Upper lobe of right lung (tissue), 1 donor: Measurements from ENCODE around the gene MYH9. TPM values are rescaled to one million over a fixed set of nuclear protein-coding genes. Genes with fewer than 3 reads are reported as not detected.
"Not testable (repeated sequence)": the region's sequence is repeated elsewhere in the genome, so short reads cannot be mapped to it uniquely, and the experiment has no call there.

Experiments used
- ATAC-seq: fragments of 200-7000 bp; cut with Tn5 transposase; one replicate; pipeline ENCODE4 v1.9.1; 2020; ENCODE audit warnings: mild to moderate bottlenecking, moderate library complexity
- DNase-seq: peaks from one replicate; pipeline ENCODE4 v3.0.0-alpha.2; 2020
- H3K27ac ChIP-seq: fragments of 200-600 bp; one replicate; pipeline ENCODE4 v1.8.0; 2022
- H3K27me3 ChIP-seq: fragments of 200-600 bp; one replicate; pipeline ENCODE4 v1.8.0; 2022; ENCODE audit warnings: mild to moderate bottlenecking
- H3K36me3 ChIP-seq: fragments of 200-600 bp; one replicate; pipeline ENCODE4 v1.8.0; 2022
- H3K4me1 ChIP-seq: fragments of 200-600 bp; one replicate; pipeline ENCODE4 v1.8.0; 2022
- H3K4me3 ChIP-seq: fragments of 200-600 bp; one replicate; pipeline ENCODE4 v1.8.0; 2022; ENCODE audit warnings: mild to moderate bottlenecking
- H3K9me3 ChIP-seq: fragments of 200-600 bp; one replicate; pipeline ENCODE4 v1.8.0; 2022
- intact Hi-C: fragments of 100-400 bp; cut with DNase I; formaldehyde crosslinking; loops from one replicate; pipeline ENCODE4 v1.11.0; 2022
- total RNA-seq: library from RNA; stranded (reverse); fragmentation: NEBNext Ultra II Directional; extraction: Animal tissue kit (Norgen Biotek cat#: 25700); gene quantifications from one replicate; pipeline ENCODE4 v1.2.1, GENCODE V29; 2021
- TF ChIP-seq, protein P1 (sequence below): fragments of 200-600 bp; IDR thresholded peaks from one replicate; pipeline ENCODE4 v1.8.0; 2022; ENCODE audit warnings: antibody characterized with exemption
- donor health status: DM: no; HTN: yes; CAD: no; lungs with severe emphysema.

The MYH9 gene
- total RNA-seq, 1 donor from 2014 or later = 842 TPM

DNA sequence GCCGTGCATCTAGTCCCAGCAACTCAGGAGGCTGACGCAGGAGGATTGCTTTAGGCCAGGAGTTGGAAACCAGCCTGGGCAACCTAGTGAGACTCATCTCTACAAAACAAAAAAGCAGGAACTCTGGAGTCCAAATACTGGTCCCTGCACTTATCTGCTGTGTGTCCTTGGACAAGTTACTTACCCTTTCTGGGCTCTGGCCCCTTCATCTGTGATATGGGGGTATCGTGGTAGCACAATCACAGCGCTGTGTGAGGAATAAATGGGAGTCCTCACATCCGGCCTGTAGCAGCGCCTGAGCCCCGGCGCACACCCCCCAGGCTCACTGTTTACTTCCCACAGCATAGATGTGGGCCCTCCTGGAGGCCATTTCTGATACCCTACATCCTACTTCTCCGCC, 44.2 kb upstream of the MYH9 start:
- intact Hi-C loops = no loop called here
- Histone ChIP-seq H3K4me1 (peaks cover 36% of the 10 kb centered on the region), H3K4me3 (no peak overlapping the region), H3K36me3 (no peaks in the 10 kb centered on the region), H3K27ac (peak overlapping the region; percentile 36), H3K9me3 (no peaks in the 10 kb centered on the region), H3K27me3 (no peaks in the 10 kb centered on the region)
- DNase-seq (no peak), ATAC-seq (no peak)
- TF ChIP-seq, protein P1, sequence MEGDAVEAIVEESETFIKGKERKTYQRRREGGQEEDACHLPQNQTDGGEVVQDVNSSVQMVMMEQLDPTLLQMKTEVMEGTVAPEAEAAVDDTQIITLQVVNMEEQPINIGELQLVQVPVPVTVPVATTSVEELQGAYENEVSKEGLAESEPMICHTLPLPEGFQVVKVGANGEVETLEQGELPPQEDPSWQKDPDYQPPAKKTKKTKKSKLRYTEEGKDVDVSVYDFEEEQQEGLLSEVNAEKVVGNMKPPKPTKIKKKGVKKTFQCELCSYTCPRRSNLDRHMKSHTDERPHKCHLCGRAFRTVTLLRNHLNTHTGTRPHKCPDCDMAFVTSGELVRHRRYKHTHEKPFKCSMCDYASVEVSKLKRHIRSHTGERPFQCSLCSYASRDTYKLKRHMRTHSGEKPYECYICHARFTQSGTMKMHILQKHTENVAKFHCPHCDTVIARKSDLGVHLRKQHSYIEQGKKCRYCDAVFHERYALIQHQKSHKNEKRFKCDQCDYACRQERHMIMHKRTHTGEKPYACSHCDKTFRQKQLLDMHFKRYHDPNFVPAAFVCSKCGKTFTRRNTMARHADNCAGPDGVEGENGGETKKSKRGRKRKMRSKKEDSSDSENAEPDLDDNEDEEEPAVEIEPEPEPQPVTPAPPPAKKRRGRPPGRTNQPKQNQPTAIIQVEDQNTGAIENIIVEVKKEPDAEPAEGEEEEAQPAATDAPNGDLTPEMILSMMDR = no peak

DNA sequence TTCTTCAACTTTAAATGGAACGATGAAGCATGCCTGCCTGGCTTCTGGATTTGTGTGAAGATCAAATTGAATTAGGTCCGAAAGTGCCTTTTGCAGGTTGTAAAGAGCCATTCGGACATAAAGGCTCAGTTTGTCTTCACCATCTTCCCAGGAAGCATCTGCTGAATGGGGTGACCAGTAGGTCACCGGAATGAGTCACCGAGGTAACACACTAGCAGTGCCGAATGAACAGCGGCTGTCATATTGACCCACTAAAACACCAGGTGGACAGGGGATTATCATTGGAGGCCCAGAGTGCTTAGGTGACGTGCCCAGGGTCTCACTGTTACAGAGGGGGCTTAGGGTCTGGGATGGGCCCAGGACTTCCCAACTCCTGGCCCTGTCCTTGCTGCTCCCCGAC, 43.1 kb upstream of the MYH9 start:
- no peaks in the 10 kb centered on the region for H3K9me3 ChIP-seq
- H3K4me1 ChIP-seq = peaks cover 31% of the 10 kb centered on the region
- H3K4me3 ChIP-seq = no peak overlapping the region
- H3K36me3 ChIP-seq = no peaks in the 10 kb centered on the region
- intact Hi-C loops = no loop called here
- TF ChIP-seq, protein P1 = no peak
- ATAC-seq (no peak), DNase-seq (no peak)
- no peaks in the 10 kb centered on the region for H3K27me3 ChIP-seq
- no peak overlapping the region for H3K27ac ChIP-seq

DNA sequence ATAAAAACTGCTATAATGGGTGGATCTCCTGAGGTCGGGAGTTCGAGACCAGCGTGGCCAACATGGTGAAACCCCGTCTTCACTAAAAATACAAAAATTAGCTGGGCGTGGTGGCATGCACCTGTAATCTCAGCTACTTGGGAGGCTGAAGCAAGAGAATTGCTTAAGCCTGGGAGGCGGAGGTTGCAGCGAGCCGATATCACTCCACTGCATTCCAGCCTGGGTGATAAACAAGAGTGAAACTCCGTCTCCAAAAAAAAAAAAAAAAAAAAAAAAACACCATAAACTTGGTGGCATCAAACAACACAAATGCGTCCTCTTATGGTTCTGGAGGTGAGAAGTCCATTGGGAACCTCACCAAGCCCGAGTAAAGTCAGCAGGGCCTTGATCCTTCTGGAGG, 40.2 kb upstream of the MYH9 start:
- H3K27me3 ChIP-seq, H3K9me3 ChIP-seq, ATAC-seq, H3K4me3 ChIP-seq, H3K36me3 ChIP-seq, intact Hi-C loops, DNase-seq, H3K27ac ChIP-seq: not testable (repeated sequence)
- H3K4me1 ChIP-seq = peaks cover 20% of the 10 kb centered on the region

DNA sequence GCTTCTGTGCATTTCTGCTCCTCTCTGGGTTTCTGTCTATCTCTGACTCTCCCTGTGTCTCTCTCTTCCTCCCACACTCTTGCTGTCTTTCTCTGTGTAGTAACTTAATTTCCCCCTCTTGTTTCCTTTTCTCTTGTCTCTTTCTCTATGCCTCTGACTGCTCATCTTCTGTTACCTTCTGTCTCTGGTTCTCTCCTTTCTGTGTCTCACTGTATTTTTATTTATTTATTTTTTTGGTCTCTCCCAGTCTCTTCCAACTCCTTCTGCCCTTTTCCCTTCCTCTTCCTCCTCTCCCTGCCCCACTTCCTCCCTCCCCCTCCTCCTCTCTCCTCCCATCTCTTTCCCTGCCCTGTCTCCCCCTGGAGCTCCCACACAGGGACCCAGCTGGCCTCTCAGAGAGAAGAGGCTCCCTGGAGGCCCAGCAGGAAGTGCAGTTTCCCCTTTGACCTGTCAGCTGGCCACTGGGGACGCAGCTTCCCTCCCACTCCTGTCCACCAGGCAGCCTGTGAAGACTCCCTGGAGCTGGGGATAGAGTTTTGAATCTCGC, 38.3 kb upstream of the MYH9 start:
- H3K27me3 ChIP-seq = no peaks in the 10 kb centered on the region
- intact Hi-C loops = no loop called here
- H3K27ac ChIP-seq = peak overlapping the region; percentile 47

DNA sequence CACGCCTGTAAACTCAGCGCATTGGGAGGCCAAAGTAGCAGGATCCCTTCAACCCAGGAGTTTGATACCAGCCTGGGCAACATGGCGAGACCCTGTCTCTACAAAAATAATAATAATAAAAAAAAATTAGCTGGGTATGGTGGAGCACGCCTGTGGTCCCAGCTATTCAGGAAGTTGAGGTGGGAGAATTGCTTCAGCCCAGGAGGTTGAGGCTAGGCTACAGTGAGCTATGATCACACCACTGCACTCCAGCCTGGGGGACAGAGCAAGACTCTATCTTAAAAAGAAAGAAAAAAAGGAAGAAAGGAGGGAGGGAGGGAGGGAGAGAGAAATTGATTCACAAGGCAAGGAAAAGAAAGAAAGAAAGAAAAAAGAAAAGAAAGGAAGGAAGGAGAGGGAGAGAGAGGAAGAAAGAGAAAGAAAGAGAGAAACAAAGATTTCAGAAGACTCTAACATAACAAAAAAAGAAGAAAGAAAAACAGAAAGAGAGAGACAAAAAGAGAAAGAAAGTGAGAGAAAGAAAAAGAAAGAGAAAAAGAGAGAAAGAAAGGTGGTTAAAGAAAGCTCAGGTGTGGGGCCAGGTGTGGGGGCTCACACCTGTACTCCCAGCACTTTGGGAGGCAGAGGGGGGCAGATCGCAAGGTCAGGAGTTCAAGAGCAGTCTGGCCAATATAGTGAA, 37.3 kb upstream of the MYH9 start:
- Histone ChIP-seq H3K9me3 (no peaks in the 10 kb centered on the region), H3K36me3 (no peaks in the 10 kb centered on the region), H3K27ac (no peak overlapping the region), H3K4me1 (peaks cover 16% of the 10 kb centered on the region), H3K27me3 (no peaks in the 10 kb centered on the region), H3K4me3 (no peak overlapping the region)
- no peak for ATAC-seq
- intact Hi-C loops = no loop called here
- DNase-seq = no peak
- TF ChIP-seq, protein P1 = no peak

More for the DNA sequence above, 38.3 kb upstream of the MYH9 start:
- Histone ChIP-seq H3K4me1 (peaks cover 12% of the 10 kb centered on the region), H3K9me3 (no peaks in the 10 kb centered on the region), H3K4me3 (no peak overlapping the region), H3K36me3 (no peaks in the 10 kb centered on the region)
- TF ChIP-seq, protein P1 = no peak
- ATAC-seq (peak; percentile 85), DNase-seq (peak; percentile 75)

DNA sequence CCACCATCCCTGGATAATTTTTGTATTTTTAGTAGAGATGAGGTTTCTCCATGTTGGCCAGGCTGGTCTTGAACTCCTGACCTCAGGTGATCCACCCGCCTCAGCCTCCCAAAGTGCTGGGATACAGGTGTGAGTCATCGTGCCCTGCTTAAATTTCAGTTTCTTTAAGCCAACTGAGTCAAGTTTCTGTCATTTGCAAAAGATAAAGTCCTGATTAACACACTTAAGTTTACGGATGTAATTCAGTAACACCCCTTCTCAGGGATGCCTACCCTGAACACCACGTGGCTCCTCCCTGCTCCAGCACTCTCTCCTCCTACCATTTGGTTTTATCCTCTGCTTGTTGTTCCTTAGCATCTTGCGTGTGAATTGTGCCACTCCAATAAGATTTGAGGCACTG, 36.7 kb upstream of the MYH9 start:
- intact Hi-C loops = not testable (repeated sequence)

More for the DNA sequence above, 36.7 kb upstream of the MYH9 start:
- H3K4me1 ChIP-seq = peaks cover 21% of the 10 kb centered on the region
- not testable (repeated sequence) for H3K27me3 ChIP-seq, ATAC-seq, H3K36me3 ChIP-seq, H3K4me3 ChIP-seq, H3K9me3 ChIP-seq, H3K27ac ChIP-seq, DNase-seq
